ENCODE data around the gene ADAMTS19.
A peak's percentile ranks its signal among the peaks of the same experiment; 100 is the strongest.
"Not testable (repeated sequence)": the region's sequence is repeated elsewhere in the genome, so short reads cannot be mapped to it uniquely, and the experiment has no call there.

ADAMTS19 gene

DNA sequence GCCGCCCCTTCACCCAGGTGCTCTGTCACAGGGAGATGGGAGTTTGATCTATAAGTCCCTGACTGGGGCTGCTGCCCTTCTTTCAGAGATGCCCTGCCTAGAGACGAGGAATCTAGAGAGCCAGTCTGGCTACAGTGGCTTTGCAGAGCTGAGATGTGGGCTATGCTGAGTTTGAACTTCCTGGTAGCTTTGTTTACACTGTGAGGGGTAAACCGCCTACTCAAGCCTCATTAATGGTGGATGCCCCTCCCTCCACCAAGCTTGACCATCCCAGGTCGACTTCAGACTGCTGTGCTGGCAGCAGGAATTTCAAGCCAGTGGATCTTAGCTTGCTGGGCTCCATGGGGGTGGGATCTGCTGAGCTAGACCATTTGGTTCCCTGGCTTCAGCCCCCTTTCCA, 124.4 kb downstream of the ADAMTS19 start:
- not testable (repeated sequence) for DNase-seq (ENCODE audit: low read depth)

DNA sequence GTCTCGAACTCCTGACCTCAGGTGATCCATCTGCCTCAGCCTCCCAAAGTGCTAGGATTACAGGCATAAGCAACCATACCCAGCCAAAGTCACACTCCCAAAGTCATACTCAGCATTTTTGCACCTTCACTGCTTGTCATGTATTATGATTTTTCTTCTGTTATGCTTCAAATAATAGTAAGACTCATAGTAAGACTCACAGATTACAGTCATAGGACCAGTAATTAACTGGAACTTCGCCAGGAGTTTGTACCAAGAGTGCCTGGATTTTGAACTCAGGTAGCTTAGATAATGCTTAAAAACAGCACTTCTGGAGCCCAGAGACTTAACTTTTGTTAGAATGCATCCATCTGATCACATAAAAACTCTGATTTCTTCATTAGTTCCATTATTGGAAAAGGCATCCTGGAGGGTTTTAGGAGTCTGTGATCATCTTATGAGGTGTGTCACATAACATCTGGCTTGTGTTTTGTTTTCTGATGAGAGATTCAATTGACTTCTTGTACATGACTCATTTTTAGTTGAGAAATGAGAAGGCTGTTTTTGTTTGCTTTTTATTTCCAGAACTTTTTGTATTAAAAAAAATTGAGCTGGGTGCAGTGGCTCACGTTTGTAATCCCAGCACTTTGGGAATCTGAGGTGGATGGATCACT, 131.5 kb downstream of the ADAMTS19 start:
- DNase-seq (ENCODE audit: low read depth): no peak

DNA sequence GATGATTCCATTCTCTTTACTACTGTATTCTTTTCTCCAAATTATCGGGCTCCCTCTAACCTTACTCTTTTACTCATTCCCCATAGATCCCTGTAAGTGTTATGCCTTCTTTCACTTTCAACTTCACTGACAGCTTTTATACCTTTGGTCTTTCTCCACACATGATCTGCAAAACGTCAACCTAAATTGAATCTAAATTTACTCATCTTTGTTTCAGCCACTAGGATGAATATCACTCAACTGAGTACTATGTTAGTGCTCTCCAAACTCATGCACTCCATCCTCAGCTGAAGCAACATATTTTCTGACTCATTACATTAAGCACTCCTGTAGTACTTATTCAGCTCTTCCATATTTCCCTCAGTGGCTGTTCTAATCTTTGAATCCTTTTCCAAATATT, 133.4 kb downstream of the ADAMTS19 start:
- no peak for DNase-seq (ENCODE audit: low read depth)

DNA sequence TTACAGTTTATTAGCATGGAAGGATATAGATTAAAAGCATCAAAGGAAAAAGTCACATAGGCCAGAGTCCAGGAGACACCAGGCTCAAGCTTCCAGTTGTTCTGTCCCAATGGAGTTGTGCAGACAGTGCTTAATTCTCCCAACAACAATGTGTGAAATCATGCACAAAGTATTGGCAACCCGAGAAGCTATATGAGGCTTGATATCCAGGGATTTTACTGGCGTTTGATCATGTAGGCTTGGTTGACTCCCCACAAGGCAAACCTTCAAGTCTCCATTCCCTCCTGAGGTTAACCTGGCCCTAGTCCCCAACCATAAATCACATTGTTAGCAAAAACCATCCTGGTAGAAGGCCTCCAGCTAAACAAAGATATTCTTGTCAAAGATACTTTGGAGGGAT, 141.5 kb downstream of the ADAMTS19 start:
- no peak for DNase-seq (ENCODE audit: low read depth)

DNA sequence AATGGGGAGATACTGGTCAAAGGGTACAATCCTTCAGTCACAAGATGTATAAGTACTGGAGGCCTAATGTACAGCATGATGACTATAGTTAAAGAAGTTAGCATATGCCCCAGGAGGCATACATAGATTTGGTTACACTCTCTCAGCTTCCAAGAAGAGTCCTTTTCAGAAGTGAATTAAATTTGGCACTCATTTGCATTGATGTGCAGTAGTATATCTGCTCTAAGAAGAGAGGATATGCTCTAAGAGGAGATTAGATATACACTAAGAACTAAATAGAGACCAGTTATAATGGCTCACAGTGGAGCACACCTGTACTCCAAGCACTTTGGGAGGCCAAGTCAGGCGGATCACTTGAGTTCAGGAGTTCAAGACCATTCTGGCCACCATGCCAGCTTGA, 148.3 kb downstream of the ADAMTS19 start:
- no peak for DNase-seq (ENCODE audit: low read depth)

DNA sequence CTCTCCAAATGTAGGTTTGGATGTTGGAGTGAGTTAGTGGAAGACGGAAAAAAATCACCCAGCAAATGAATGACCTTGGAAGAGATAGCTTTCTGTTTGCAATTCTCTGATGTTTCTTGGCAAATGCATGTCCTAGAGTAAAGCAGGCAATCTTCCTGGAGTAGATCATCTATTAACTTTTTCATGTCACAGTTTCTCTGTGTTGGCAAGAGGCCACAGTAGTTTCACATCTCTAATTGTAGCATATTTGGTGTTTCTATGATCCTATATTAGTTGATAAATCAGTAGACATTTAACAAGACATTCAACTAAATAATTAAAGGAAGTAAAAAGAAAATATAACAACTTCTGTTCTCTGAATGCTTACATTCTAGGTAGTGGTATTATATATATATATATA, 149.6 kb downstream of the ADAMTS19 start:
- no peak for DNase-seq (ENCODE audit: low read depth)

DNA sequence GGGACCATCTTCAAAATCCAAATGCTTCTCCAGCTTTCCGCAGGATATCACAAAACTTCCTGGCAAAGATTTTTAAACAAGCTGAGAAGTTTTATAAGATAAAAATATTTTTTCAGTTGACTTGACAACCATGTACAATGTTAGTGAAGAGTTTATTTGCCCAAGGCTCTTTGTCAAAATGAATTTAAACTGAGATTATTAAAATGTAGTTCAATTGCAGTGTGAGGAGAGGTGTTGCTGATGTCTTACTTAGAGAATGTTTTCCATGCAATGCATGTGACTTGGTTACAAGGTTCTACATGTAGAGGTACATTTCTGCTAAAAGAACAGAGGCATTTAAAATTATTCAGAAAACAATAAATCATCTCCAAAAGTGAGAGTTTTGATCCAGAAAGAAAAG, 156.4 kb downstream of the ADAMTS19 start:
- DNase-seq (ENCODE audit: low read depth): no peak

DNA sequence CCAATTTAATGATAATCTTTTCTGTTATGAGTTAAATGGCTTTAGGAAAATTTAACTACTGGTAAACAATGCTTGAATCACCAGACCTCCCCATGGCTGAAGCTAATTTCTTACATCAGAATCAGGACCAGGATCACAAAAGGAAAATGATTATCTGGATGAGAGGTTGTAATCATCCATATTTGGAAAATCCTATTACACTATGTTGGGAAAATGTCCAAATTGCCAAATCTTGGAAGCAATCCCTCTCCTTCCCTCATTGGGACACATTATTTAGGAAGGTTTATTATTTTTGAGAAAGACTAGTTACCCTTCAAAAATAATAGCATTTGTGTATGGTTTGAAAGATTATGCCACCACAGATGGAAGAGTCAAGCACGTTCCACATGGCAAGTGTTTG, 157.1 kb downstream of the ADAMTS19 start:
- no peak for DNase-seq (ENCODE audit: low read depth)

DNA sequence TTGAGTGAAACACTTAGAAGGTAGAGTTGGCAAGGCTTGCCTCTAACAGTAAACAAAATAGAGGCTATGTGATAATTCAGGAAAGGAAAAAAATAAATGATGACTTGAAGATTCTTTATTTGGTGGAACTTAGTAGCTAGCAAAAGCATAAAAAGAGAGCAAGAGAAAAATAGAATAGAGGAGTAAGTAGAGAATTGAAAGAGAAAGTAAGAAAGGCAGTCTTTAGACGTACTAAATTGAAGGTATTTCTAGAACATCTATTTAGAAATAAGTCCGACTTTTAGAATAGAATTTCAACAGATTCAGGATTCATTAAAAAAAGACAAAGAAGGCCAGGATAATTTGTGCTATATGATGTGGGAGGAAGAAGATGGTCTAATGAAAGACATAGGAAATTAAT, 159.7 kb downstream of the ADAMTS19 start:
- no peak for DNase-seq (ENCODE audit: low read depth)

DNA sequence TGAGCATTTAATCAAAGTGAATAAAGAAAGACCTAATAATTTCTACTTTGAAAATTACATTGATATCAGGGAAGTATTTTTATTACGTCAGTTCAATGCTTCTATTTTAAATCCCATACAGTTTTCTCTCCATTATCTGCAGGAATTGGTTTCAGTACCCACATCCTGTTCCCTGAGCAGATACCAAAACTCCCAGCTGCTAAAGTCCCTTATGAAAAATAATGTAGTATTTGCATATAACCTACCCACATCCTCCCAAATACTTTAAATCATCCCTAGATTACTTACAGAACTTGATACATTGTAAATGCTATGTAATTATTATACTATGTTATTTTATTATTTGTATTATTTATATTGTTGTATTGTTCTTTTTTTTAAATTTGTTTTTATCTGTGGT, 162.4 kb downstream of the ADAMTS19 start:
- DNase-seq (ENCODE audit: low read depth): no peak

DNA sequence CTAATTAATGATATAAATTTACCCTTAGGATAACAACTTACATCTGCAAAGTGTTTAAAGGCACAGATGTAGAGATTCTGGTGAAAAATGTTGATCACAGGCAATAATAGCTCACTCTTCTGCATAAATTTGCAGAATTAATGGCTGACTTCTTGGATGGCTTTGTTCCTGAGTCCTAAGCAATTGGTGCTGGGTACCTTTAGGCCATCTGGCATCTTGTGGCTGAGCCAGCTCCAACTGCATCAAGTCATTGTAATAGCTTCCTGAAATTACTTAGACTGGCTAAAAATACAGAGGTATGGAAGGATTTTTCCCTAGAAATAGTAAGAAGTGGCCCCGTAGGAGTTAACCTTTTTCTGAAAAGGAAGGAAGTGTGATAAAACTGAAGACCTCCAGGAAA, 169.5 kb downstream of the ADAMTS19 start:
- no peak for DNase-seq (ENCODE audit: low read depth)

DNA sequence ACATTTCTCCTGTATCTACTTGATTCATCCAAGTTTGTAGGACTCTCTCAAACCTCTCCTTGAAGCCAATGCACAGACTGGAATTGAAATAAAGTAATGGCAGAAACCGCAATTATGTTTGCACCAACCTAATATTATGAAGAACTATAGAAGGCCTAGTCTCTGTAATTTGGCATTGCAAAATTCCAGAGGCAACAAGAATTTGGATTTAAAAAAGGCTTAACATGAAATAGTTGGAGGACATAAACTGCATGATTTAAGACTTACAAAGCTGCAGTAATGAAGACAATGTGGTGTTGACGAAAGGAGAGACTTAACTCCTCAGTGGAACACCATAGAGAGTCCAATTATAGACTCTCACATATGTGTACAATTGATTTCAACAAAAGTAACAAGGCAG, 170.0 kb downstream of the ADAMTS19 start:
- no peak for DNase-seq (ENCODE audit: low read depth)

DNA sequence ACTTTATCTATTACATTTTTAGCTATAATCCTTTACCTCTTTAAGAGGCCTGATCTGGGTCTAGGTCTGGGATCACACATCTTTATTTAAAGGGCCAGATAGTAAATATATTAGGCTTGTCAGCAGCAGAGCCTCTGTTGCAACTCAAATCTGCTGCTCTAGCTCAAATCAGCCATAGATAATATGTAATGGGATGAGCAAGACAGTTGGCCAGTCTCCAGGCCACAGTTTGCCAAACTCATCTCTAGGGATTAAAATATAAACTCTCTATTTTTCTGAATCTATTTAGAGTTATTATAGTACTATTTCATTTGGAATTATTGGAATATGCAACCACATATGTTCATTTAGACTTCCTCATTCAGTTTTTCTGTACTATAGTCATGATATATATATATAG, 171.9 kb downstream of the ADAMTS19 start:
- no peak for DNase-seq (ENCODE audit: low read depth)

DNA sequence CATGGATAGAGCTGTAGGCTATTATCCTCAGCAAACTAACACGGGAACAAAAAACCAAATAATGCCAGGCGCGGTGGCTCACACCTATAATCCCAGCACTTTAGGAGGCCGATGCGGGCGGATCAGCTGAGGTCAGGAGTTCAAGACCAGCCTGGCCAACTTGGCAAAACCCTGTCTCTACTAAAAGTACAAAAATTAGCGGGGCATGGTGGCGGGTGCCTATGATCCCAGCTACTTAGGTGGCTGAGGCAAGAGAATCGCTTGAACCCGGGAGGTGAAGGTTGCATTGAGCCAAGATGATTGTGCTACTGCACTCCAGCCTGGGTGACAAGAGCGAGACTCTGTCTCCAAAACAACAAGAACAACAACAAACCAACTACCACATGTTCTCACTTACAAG, 177.4 kb downstream of the ADAMTS19 start:
- not testable (repeated sequence) for DNase-seq (ENCODE audit: low read depth)

DNA sequence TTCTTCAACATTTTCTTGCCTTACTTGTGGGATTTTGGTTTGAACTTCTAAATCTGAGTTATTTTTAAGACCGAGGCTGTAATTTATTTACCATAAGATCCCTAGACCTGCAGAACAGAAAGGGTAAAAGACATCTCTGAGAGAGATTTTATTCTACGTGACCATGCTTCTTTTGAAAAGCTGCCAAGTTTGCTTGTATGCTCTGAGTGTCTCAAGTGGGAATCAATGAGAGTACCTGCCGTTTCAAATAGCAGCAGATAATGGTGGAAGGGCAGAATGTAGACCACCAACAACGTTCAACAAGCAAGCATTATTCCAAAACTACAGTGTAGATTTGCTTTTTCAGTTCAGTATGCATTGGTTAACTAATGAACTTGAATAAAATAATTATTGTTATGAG, 179.2 kb downstream of the ADAMTS19 start:
- DNase-seq (ENCODE audit: low read depth): no peak

DNA sequence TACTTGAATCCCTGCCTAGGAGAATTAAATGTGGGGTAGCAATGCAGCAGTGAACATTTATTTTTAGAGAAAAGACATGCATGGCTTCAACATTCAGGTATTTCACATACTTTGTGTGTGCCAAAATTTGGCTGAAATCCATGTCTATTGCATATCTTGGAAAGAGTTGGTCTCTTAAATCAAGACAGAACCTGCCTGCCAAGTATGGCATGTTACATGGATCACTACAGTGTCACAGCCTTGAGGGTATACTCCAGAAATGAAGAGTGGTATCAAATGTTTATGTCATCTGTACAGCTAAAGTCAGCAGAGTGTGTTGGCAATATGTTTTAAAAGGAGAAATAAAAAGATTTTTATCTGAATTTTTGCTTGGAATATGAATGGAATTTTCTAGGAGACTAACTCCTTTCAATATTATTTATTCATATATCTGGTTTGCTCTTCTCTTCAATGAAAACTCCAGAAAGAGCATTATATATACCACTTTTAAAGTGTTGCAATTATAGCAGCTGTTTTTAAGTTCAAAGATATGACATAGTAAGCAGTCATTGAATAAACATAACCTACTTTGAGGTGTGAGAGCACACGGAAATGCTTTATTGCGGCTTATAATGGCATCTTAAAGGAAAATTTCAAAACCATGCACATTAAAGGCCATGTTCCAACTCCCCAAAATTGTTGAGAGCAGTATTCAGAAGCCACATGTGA, 192.4 kb downstream of the ADAMTS19 start:
- DNase-seq (ENCODE audit: low read depth): no peak

DNA sequence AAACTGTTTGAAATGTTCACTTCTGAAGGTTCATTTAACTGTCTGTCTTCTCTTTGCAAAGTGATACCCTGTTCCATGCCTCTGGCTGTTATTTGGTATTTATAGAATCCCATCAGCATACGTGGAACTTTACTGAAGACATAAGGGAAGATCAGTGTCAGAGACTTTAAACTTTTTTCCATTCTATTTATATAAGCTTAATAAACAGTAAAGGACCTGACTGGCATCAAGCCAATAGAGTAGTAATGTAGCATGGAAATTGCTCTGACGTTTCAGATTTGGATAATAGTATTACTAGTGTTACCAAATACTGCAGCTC, 192.9 kb downstream of the ADAMTS19 start:
- DNase-seq (ENCODE audit: low read depth): no peak

DNA sequence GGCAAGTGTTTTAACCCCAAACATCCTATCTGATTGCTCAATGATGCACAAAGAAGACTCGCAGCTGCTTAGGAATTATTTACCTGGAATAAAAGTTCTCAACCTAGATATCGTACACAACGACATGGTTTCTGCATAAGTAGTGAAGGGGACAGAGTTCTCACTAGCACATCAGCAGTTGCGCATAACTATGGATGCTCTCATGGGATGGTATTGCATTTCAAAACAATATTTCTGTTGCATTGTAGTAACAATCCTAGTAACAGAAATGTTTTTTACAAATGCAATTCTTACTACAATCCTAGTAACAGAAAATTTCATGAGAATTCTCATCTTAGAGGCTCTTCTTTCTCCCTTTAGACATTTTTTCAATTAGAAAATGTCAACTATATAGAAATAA, 193.3 kb downstream of the ADAMTS19 start:
- no peak for DNase-seq (ENCODE audit: low read depth)

DNA sequence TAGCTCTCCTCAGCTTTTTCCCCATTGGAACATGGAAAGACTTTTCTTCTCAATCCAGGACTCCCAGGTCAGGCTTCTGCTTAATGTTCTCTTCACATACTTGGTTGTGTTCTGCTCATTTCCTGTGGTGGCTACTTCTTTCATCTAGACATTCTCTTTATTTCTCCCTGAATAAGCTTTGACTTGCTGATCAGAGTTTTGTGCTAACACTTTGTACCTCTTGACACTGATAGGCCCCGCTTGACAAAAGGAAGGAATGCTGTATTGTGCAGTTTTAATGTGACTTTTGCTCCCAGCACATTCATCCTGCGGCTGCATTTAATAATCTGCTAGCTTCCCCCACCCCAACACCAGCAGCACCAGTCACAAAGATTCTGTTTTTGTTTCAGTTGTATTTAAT, 196.9 kb downstream of the ADAMTS19 start:
- DNase-seq (ENCODE audit: low read depth): no peak

DNA sequence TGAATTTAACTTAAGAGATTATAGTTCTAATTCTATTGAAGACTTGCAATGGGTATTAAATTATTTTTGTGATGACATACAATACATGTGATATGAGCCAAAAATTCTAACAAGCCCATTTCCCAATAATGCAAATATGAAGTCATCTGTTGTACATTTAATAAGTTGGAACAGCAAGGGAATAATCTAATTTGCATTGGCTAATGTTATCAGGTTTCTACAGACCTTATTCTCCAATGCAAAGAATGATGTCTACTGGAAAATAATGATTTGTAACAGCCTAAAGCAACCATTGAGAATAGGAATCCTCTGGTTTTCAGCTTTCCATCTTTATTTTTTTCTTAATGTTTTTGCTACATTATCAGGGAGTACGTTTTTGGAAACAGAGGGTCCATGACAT, 198.7 kb downstream of the ADAMTS19 start:
- DNase-seq (ENCODE audit: low read depth): no peak

DNA sequence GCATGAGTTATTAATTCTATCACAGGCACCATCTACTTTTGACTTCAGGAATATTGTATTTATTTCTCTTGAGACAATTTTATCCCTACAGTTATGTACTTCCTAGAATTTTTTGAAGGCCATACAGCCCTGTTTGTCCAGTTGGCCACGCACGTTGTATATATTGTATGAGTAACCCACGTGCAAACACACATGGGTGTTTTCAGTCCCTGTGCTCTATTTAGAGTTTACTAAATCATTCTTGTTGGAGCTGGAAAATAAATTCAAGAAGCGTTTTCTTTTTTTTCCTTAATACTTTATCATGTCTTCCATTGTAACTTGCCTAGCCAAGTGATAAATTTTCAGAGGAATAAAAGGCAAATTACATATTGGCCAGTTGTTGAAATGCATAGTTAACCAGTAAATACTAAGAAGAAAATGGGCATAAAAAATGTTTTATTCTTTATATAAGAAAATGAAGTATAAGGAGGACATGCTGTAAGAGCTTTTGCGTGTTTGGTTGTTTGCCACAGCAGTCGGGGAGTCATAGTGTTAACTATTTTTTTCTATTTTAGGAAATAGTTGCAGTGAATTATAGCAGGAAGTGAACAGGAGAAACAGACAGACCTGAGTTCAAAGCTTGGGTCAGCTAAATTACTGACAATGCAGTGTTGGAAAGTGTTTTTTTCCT, 201.4 kb downstream of the ADAMTS19 start:
- no peak for DNase-seq (ENCODE audit: low read depth)

DNA sequence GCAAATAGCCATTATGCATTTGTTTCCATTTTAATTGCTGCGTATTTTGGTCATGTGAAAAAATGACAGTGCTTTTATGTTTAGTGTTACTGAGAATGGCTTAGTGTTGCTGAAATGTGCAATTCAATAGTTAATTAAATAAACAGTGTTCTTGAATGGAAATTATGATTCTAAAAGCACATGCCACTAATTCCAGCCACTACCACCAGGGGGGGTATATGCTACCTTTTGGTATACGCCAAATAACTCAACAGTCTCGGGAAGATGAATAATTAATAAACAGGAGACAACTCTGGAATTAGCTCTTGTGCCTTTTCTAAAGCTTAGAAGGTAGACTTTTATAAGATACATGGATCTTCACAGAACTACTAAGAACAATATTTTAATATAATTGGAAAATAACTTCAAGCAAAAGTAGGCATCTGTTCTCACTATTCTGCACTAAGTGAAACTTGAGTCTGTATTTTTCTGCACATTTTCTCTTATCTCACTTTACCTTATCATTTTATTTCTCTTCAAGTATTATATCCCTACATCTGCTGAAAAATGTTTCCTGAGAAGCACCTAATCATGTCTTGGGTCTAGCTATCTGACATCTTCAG, 204.3 kb downstream of the ADAMTS19 start:
- peak; percentile 14 for DNase-seq (ENCODE audit: low read depth)

DNA sequence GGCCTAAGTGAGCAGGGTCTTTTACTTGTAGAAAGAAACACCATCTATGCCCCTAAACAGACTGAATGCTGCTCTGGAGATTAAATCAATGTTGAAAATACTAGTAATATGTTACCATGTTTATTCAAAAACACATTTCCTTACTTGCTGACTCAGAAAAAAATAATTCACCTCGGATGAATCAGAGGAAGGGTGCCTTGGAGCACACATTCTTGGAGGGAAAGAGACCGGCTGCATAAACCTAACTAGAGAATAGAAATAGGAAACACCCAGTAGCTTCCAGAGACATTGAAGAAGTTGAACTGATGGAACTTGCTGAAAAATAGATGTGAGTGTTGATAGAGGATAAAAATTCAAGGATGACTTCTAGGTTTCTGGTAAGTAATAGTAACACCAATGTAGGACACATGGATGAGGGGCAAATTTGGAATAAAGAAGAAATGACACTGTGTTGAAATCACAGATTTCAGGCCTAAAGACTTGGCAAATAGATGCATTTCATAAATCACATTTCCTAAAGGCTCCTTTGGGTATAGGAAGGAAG, 210.9 kb downstream of the ADAMTS19 start:
- DNase-seq (ENCODE audit: low read depth): no peak
